ENCODE measurements around the gene LRFN2. TPM values are rescaled to one million over a fixed set of nuclear protein-coding genes. Genes with fewer than 3 reads are reported as not detected.

LRFN2 gene
- total and polyA plus RNA-seq, 2 of the 8 experiments (the other 6 are each of a cell fraction or from before 2014, with no cell fraction given): 2.3 TPM

- Histone ChIP-seq H3K14ac (ENCODE audit: insufficient read length) (no peak overlapping the region), H4K20me1 (replicated peaks in 1 of 2; ENCODE audit: control insufficient read depth in 1 of 2, insufficient read depth in 2 of 2, low read length in 2 of 2) (no peaks in the 10 kb centered on the region), H2BK20ac (ENCODE audit: low read length) (no peak overlapping the region), H2BK120ac (replicated peaks; ENCODE audit: low read depth, low read length) (no peak overlapping the region), H3K9ac (replicated peaks in 1 of 4; ENCODE audit: extremely low read depth in 1 of 4, low read depth in 3 of 4, low read length in 3 of 4) (no peak overlapping the region), H2BK15ac (ENCODE audit: low read length) (no peak overlapping the region), H2AK5ac (ENCODE audit: low read depth, low read length) (no peak overlapping the region), H3K79me1 (ENCODE audit: low read depth, low read length) (no peaks in the 10 kb centered on the region; the same call in 1 of the 2 replicates), H3K18ac (ENCODE audit: extremely low read depth, low read length) (no peak overlapping the region), H4K5ac (ENCODE audit: insufficient read length, low read depth, low read length) (no peak overlapping the region), H3K56ac (replicated peaks; ENCODE audit: insufficient read length, low read depth, low read length) (no peak overlapping the region), H4K8ac (ENCODE audit: extremely low read depth, insufficient read depth, low read length) (no peak overlapping the region), H3K27me3 (replicated peaks in 1 of 4; ENCODE audit: control insufficient read depth in 3 of 4, extremely low read depth in 1 of 4, insufficient read depth in 3 of 4, low read length in 3 of 4) (no peaks in the 10 kb centered on the region), H3K4me1 (replicated peaks in 1 of 4; ENCODE audit: control insufficient read depth in 3 of 4, insufficient read depth in 4 of 4, low read length in 3 of 4) (peaks cover 2 to 13% (median 7%) of the 10 kb centered on the region in 4 experiments; a peak in 4 of 7 replicates), H3K4ac (replicated peaks; ENCODE audit: insufficient read length, low read depth, low read length) (no peak overlapping the region), H3K23me2 (ENCODE audit: low read depth, low read length) (no peaks in the 10 kb centered on the region; the same call in 1 of the 2 replicates), H2AFZ (ENCODE audit: low read length) (no peak overlapping the region), H2BK5ac (ENCODE audit: low read depth, low read length) (no peak overlapping the region), H3K9me3 (ENCODE audit: insufficient read depth in 2 of 2, low read depth in 1 of 2, low read length in 1 of 2) (no peaks in the 10 kb centered on the region), H3K4me2 (ENCODE audit: insufficient read depth in 1 of 2, low read depth in 2 of 2, low read length in 2 of 2) (no peak overlapping the region), H3K27ac (ENCODE audit: low read depth, low read length) (no peak overlapping the region), H3K36me3 (ENCODE audit: control insufficient read depth in 2 of 4, insufficient read depth in 4 of 4, low read length in 3 of 4) (no peaks in the 10 kb centered on the region; a peak in 1 of 8 replicates), H4K91ac (replicated peaks; ENCODE audit: insufficient read length, low read length) (no peak overlapping the region), H3K79me2 (ENCODE audit: control insufficient read depth in 1 of 2, insufficient read depth in 2 of 2, low read length in 2 of 2) (no peaks in the 10 kb centered on the region), H3K23ac (ENCODE audit: insufficient read length) (no peak overlapping the region), H2BK12ac (ENCODE audit: low read depth, low read length) (no peak overlapping the region), H3K4me3 (ENCODE audit: extremely low read depth in 1 of 4, insufficient read depth in 2 of 4, low read depth in 3 of 4, low read length in 4 of 4) (no peak overlapping the region)
- DNase-seq (ENCODE audit: low read depth in 1 of 2, low spot score in 2 of 2): no peak
- CTCF ChIA-PET (ENCODE audit: partially characterized antibody): interaction anchor here (0.7 to 8.3 kb wide), 12 partner anchors 9 to 1450 kb away, joined by 3 to 100 read pairs (median 3); no protein-coding TSS in a partner anchor
- no peak for FAIRE-seq
- WGBS, 2 experiments (ENCODE audit: extremely low coverage in 1 of 2, insufficient coverage in 1 of 2, insufficient read length in 1 of 2, insufficient replicate concordance in 2 of 2, low coverage in 1 of 2, low lambda C conversion rate in 2 of 2, missing lambda C conversion rate in 1 of 2): 62% methylated on average over 4 of the region's 4 CpGs; no CpG with 5 or more reads in 1 of the 2 experiments
- POLR2A ChIA-PET (ENCODE audit: partially characterized antibody): interaction anchor here (1.3 to 1.6 kb wide), 2 partner anchors 11 to 33 kb away, joined by 4 read pairs; no protein-coding TSS in a partner anchor
- TF ChIP-seq SP2 (IDR thresholded peaks at IDR 0.05; ENCODE audit: low read length) (no peak), NANOG (IDR thresholded peaks at IDR 0.05; ENCODE audit: insufficient read depth, low read depth, low read length, poor library complexity, severe bottlenecking) (no peak), JUN (IDR thresholded peaks at IDR 0.05; ENCODE audit: low read depth, low read length) (no peak), USF2 (IDR thresholded peaks at IDR 0.05; ENCODE audit: low read length) (no peak), KDM1A (IDR thresholded peaks at IDR 0.05; ENCODE audit: borderline replicate concordance, low read length) (no peak), EP300 (IDR thresholded peaks at IDR 0.05; ENCODE audit: borderline replicate concordance in 1 of 2, low read depth in 2 of 2, low read length in 2 of 2) (no peak), NRF1 (IDR thresholded peaks at IDR 0.05; ENCODE audit: low read depth, low read length) (no peak), TCF12 (IDR thresholded peaks at IDR 0.05; ENCODE audit: low read depth, low read length) (no peak), E2F6 (IDR thresholded peaks at IDR 0.05) (no peak), SP4 (IDR thresholded peaks at IDR 0.05; ENCODE audit: low read length) (no peak), BACH1 (IDR thresholded peaks at IDR 0.05; ENCODE audit: low read length) (no peak), BRCA1 (IDR thresholded peaks at IDR 0.05; ENCODE audit: low read depth, low read length) (no peak)
These were observed 35.1 kb downstream of the LRFN2 start for GRCh38 chr6:40551966-40552505.

Measured in H1 (cell line).